Measurements from ENCODE around the gene AP4B1.

The AP4B1 gene

DNA sequence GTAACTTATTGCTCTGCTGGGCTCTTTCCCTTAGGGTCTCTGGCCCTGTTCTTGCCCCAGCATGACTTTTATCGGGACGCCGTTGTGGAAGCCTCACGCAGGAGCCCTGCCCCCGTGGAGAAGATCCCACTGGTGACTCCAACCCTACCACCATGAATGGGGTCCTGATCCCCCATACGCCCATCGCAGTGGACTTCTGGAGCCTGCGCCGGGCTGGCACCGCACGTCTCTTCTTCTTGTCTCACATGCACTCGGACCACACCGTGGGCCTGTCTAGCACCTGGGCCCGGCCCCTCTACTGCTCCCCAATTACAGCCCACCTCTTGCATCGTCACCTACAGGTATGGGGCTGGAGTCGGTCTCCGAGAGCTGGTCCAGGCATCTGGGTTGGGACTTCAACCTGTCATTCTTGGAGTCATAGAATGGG, 849 bp upstream of the AP4B1 start:
- no peak for DNase-seq (ENCODE audit: low read depth)
- no peak for TF ChIP-seq CTCF (IDR thresholded peaks at IDR 0.05; ENCODE audit: low read length, missing control alignments)
- peak overlapping the region; percentile 92 for H3K4me3 ChIP-seq (replicated peaks; ENCODE audit: low read depth, low read length)

DNA sequence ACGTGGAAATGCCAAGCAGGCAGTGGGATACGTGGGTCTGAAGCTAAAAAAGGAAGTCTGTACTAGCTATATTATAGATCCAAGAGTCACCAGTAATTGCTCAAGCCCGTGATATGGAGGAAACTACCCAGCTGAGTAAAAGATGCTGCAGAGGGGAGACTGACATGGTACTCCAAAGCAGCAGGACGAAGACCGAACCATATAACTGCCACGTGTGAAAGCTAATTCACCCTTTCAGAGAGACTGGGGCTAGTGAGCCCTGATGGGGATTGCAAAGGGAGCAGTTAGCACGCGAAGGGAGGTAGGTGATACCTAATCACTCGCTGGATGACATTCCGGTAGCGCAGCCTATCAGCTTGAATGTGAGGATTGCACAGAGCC, 316 bp downstream of the AP4B1 start:
- TF ChIP-seq CTCF (IDR thresholded peaks at IDR 0.05; ENCODE audit: low read length, missing control alignments), result no peak
- peak overlapping the region; percentile 92 for H3K4me3 ChIP-seq (replicated peaks; ENCODE audit: low read depth, low read length)
- no peak for DNase-seq (ENCODE audit: low read depth)

- peak overlapping the region; percentile 92 for H3K4me3 ChIP-seq (replicated peaks; ENCODE audit: low read depth, low read length)
- DNase-seq (ENCODE audit: low read depth), result no peak
- TF ChIP-seq CTCF (IDR thresholded peaks at IDR 0.05; ENCODE audit: low read length, missing control alignments), result no peak
Measured at GRCh38 chr1:113903501-113904292, 902 bp downstream of the AP4B1 start.

- DNase-seq (ENCODE audit: low read depth), result no peak
- TF ChIP-seq CTCF (IDR thresholded peaks at IDR 0.05; ENCODE audit: low read length, missing control alignments), result no peak
- H3K4me3 ChIP-seq (replicated peaks; ENCODE audit: low read depth, low read length), result no peak overlapping the region
Measured at GRCh38 chr1:113901191-113901590, 3.4 kb downstream of the AP4B1 start.

DNA sequence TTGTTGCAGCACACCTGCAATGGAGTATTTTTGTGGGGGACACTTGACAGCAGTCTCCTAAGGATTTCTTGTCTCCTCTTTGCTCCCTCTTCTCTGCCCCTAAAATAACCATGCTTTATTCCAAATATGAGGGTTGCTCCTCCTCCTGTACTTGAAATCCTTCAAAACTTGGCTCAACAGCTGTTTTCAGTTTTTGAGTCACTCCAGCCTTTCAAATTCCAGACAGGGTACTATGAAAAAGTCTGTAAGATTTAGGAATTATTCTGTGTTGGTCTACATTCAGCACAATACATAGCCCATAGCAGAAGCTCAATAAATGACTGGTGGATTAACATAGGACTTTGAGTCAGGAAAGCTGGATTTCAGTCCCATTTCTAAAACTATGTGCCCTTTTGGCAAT, 5.5 kb downstream of the AP4B1 start:
- TF ChIP-seq CTCF (IDR thresholded peaks at IDR 0.05; ENCODE audit: low read length, missing control alignments), result no peak
- H3K4me3 ChIP-seq (replicated peaks; ENCODE audit: low read depth, low read length), result no peak overlapping the region
- no peak for DNase-seq (ENCODE audit: low read depth)

GRCh38 chr1:113898241-113898814, 6.3 kb downstream of the AP4B1 start:
- no peak for TF ChIP-seq CTCF (IDR thresholded peaks at IDR 0.05; ENCODE audit: low read length, missing control alignments)
- H3K4me3 ChIP-seq (replicated peaks; ENCODE audit: low read depth, low read length), result no peak overlapping the region
- DNase-seq (ENCODE audit: low read depth), result no peak

- DNase-seq (ENCODE audit: low read depth), result no peak
- TF ChIP-seq CTCF (IDR thresholded peaks at IDR 0.05; ENCODE audit: low read length, missing control alignments), result no peak
- no peak overlapping the region for H3K4me3 ChIP-seq (replicated peaks; ENCODE audit: low read depth, low read length)
Measured at GRCh38 chr1:113895961-113896360, 8.6 kb downstream of the AP4B1 start.
